ENCODE results near the gene CPPED1.

The CPPED1 gene

GRCh38 chr16:12675046-12675445, 128.6 kb downstream of the CPPED1 start:
- Histone ChIP-seq H3K9ac (ENCODE audit: low read length) (no peak overlapping the region), H3K27ac (ENCODE audit: low read length) (no peak overlapping the region), H3K9me3 (ENCODE audit: control insufficient read depth, low read depth, low read length) (no peaks in the 10 kb centered on the region), H3K4me1 (ENCODE audit: control insufficient read depth, low read depth, low read length) (no peaks in the 10 kb centered on the region), H3K36me3 (ENCODE audit: control insufficient read depth, low read depth, low read length) (no peaks in the 10 kb centered on the region), H3K27me3 (ENCODE audit: control insufficient read depth, insufficient read depth, low read length) (no peaks in the 10 kb centered on the region), H3K4me3 (ENCODE audit: low read length) (no peak overlapping the region)

DNA sequence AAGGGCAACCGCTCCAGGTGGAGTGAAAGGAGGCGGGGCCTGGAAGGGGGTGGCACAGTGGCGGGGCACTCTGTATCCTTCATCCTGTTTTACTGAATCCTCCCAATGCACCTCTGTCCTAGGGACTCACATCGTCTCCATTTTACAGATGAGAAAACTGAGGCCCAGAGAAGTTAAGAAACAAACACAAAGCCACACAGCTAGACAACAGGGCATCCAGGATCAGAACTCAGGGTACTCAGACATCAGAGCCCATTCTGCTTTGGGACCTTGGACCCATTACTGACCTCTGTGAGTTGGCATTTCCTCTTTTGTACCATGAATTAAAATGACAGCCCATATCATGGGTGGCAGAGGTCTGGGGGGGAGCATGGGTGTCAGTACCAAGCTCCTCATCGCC, 129.2 kb downstream of the CPPED1 start:
- Histone ChIP-seq H3K9ac (ENCODE audit: low read length) (no peak overlapping the region), H3K36me3 (ENCODE audit: control insufficient read depth, low read depth, low read length) (no peaks in the 10 kb centered on the region), H3K27ac (ENCODE audit: low read length) (no peak overlapping the region), H3K27me3 (ENCODE audit: control insufficient read depth, insufficient read depth, low read length) (no peaks in the 10 kb centered on the region), H3K4me1 (ENCODE audit: control insufficient read depth, low read depth, low read length) (no peaks in the 10 kb centered on the region), H3K9me3 (ENCODE audit: control insufficient read depth, low read depth, low read length) (no peaks in the 10 kb centered on the region), H3K4me3 (ENCODE audit: low read length) (no peak overlapping the region)

DNA sequence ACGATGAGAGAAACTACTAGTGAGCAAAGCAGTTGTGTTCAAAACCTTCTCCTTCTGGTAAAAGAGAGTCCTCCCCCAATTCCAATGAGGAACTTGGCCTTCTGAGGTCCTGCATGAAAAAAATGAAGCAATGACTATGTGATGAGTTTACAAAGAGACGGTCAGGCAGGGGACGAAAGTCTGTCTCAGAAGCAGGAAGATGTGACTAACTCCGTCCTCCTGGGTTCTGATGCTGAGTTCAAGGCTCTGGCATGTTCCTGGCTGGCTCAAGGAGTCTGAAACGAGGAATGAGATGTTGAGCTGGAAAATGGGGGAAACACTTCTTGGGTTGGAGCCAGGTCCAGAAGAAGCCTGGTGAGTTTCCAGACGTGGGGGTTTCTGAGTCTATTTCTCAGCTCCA, 129.6 kb downstream of the CPPED1 start:
- H3K27me3 ChIP-seq (ENCODE audit: control insufficient read depth, insufficient read depth, low read length), result no peaks in the 10 kb centered on the region
- no peak overlapping the region for H3K4me3 ChIP-seq (ENCODE audit: low read length)
- H3K4me1 ChIP-seq (ENCODE audit: control insufficient read depth, low read depth, low read length), result no peaks in the 10 kb centered on the region
- H3K27ac ChIP-seq (ENCODE audit: low read length), result no peak overlapping the region
- H3K9ac ChIP-seq (ENCODE audit: low read length), result no peak overlapping the region
- no peaks in the 10 kb centered on the region for H3K36me3 ChIP-seq (ENCODE audit: control insufficient read depth, low read depth, low read length)
- no peaks in the 10 kb centered on the region for H3K9me3 ChIP-seq (ENCODE audit: control insufficient read depth, low read depth, low read length)

DNA sequence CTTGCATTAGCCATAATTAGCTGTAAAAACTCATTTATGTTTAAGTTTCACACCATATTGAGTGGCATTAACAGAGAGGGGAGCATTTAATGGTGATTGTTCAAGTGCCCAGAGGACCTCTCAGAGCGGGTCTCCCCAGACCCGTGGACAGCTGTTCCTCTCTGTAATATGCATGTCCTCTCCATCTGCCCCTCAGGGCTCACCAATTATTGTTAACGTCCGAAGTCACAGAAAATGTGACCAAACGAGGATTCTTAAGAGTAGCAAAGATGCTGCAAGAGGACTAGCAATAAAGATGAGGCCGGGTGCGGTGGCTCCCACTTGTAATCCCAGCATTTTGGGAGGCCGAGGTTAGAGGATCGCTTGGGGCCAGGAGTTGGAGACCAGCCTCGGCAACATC, 130.2 kb downstream of the CPPED1 start:
- Histone ChIP-seq H3K27ac (ENCODE audit: low read length) (no peak overlapping the region), H3K4me3 (ENCODE audit: low read length) (no peak overlapping the region), H3K9me3 (ENCODE audit: control insufficient read depth, low read depth, low read length) (no peaks in the 10 kb centered on the region), H3K27me3 (ENCODE audit: control insufficient read depth, insufficient read depth, low read length) (no peaks in the 10 kb centered on the region), H3K9ac (ENCODE audit: low read length) (no peak overlapping the region), H3K36me3 (ENCODE audit: control insufficient read depth, low read depth, low read length) (no peaks in the 10 kb centered on the region), H3K4me1 (ENCODE audit: control insufficient read depth, low read depth, low read length) (no peaks in the 10 kb centered on the region)

GRCh38 chr16:12672986-12673385, 130.7 kb downstream of the CPPED1 start:
- no peak overlapping the region for H3K9ac ChIP-seq (ENCODE audit: low read length)
- H3K9me3 ChIP-seq (ENCODE audit: control insufficient read depth, low read depth, low read length), result peaks cover under 1% of the 10 kb centered on the region
- H3K36me3 ChIP-seq (ENCODE audit: control insufficient read depth, low read depth, low read length), result no peaks in the 10 kb centered on the region
- no peaks in the 10 kb centered on the region for H3K27me3 ChIP-seq (ENCODE audit: control insufficient read depth, insufficient read depth, low read length)
- no peak overlapping the region for H3K27ac ChIP-seq (ENCODE audit: low read length)
- no peaks in the 10 kb centered on the region for H3K4me1 ChIP-seq (ENCODE audit: control insufficient read depth, low read depth, low read length)
- H3K4me3 ChIP-seq (ENCODE audit: low read length), result no peak overlapping the region

GRCh38 chr16:12669908-12670307, 133.8 kb downstream of the CPPED1 start:
- Histone ChIP-seq H3K9ac (ENCODE audit: low read length) (no peak overlapping the region), H3K36me3 (ENCODE audit: control insufficient read depth, low read depth, low read length) (no peaks in the 10 kb centered on the region), H3K27ac (ENCODE audit: low read length) (no peak overlapping the region), H3K4me3 (ENCODE audit: low read length) (no peak overlapping the region), H3K4me1 (ENCODE audit: control insufficient read depth, low read depth, low read length) (no peaks in the 10 kb centered on the region), H3K9me3 (ENCODE audit: control insufficient read depth, low read depth, low read length) (peaks cover 5% of the 10 kb centered on the region), H3K27me3 (ENCODE audit: control insufficient read depth, insufficient read depth, low read length) (no peaks in the 10 kb centered on the region)

DNA sequence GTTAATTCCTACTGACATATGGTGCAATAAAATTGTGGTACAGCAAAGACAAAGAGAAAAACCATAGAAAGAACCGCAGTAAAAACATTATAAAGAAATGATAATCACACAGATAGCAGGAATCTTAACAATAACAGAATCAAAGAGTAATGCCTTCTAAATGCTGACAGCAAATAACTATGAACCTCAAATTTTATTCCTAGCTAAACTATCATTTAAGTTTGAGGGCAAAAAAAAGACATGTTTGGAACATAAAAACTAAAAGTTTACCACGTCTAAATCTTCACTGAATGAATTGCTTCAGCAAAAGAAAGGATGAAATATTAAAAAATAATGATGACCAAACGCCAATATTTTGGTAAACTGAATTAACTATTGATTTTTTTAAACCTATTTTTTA, 135.8 kb downstream of the CPPED1 start:
- H3K9me3 ChIP-seq (ENCODE audit: control insufficient read depth, low read depth, low read length), result peaks cover 5% of the 10 kb centered on the region
- no peak overlapping the region for H3K9ac ChIP-seq (ENCODE audit: low read length)
- H3K27ac ChIP-seq (ENCODE audit: low read length), result no peak overlapping the region
- H3K27me3 ChIP-seq (ENCODE audit: control insufficient read depth, insufficient read depth, low read length), result no peaks in the 10 kb centered on the region
- no peaks in the 10 kb centered on the region for H3K4me1 ChIP-seq (ENCODE audit: control insufficient read depth, low read depth, low read length)
- H3K36me3 ChIP-seq (ENCODE audit: control insufficient read depth, low read depth, low read length), result no peaks in the 10 kb centered on the region
- H3K4me3 ChIP-seq (ENCODE audit: low read length), result no peak overlapping the region

- Histone ChIP-seq H3K4me1 (ENCODE audit: control insufficient read depth, low read depth, low read length) (no peaks in the 10 kb centered on the region), H3K9me3 (ENCODE audit: control insufficient read depth, low read depth, low read length) (peaks cover 5% of the 10 kb centered on the region), H3K27ac (ENCODE audit: low read length) (no peak overlapping the region), H3K9ac (ENCODE audit: low read length) (no peak overlapping the region), H3K27me3 (ENCODE audit: control insufficient read depth, insufficient read depth, low read length) (no peaks in the 10 kb centered on the region), H3K4me3 (ENCODE audit: low read length) (no peak overlapping the region), H3K36me3 (ENCODE audit: control insufficient read depth, low read depth, low read length) (no peaks in the 10 kb centered on the region)
These were observed 139.4 kb downstream of the CPPED1 start for GRCh38 chr16:12664164-12664733.

DNA sequence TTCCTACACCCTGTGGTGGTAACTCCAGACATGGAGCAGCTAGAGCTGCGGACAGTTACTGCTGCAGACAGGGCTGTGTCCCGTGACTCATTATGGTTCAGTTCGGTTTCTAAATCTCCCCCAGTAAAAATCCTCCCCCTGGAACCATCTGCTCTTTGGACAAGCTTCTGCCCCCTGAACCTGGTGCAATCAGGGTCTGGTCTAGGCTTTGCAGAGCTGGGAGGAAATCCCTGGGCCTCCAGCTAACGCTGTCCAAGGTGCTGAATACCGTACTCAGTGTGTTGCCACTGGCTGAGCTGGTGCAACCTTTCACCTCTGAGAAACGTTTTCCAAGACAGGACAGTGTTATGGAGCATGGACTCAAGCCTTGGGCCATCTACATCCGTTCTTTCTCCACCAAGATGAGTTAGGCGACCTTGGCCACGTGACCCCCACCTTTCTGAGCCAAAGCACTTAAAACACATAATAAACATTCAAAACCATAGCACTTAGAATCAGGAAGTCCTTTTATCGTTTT, 142.0 kb downstream of the CPPED1 start:
- H3K27me3 ChIP-seq (ENCODE audit: control insufficient read depth, insufficient read depth, low read length), result no peaks in the 10 kb centered on the region
- H3K9ac ChIP-seq (ENCODE audit: low read length), result no peak overlapping the region
- no peak overlapping the region for H3K27ac ChIP-seq (ENCODE audit: low read length)
- H3K4me1 ChIP-seq (ENCODE audit: control insufficient read depth, low read depth, low read length), result no peaks in the 10 kb centered on the region
- no peaks in the 10 kb centered on the region for H3K9me3 ChIP-seq (ENCODE audit: control insufficient read depth, low read depth, low read length)
- no peaks in the 10 kb centered on the region for H3K36me3 ChIP-seq (ENCODE audit: control insufficient read depth, low read depth, low read length)
- no peak overlapping the region for H3K4me3 ChIP-seq (ENCODE audit: low read length)

GRCh38 chr16:12659871-12660270, 143.8 kb downstream of the CPPED1 start:
- Histone ChIP-seq H3K9me3 (ENCODE audit: control insufficient read depth, low read depth, low read length) (no peaks in the 10 kb centered on the region), H3K27me3 (ENCODE audit: control insufficient read depth, insufficient read depth, low read length) (no peaks in the 10 kb centered on the region), H3K9ac (ENCODE audit: low read length) (no peak overlapping the region), H3K4me1 (ENCODE audit: control insufficient read depth, low read depth, low read length) (no peaks in the 10 kb centered on the region), H3K27ac (ENCODE audit: low read length) (no peak overlapping the region), H3K36me3 (ENCODE audit: control insufficient read depth, low read depth, low read length) (no peaks in the 10 kb centered on the region), H3K4me3 (ENCODE audit: low read length) (no peak overlapping the region)

- Histone ChIP-seq H3K9ac (ENCODE audit: low read length) (no peak overlapping the region), H3K9me3 (ENCODE audit: control insufficient read depth, low read depth, low read length) (no peaks in the 10 kb centered on the region), H3K4me1 (ENCODE audit: control insufficient read depth, low read depth, low read length) (no peaks in the 10 kb centered on the region), H3K27ac (ENCODE audit: low read length) (no peak overlapping the region), H3K27me3 (ENCODE audit: control insufficient read depth, insufficient read depth, low read length) (no peaks in the 10 kb centered on the region), H3K36me3 (ENCODE audit: control insufficient read depth, low read depth, low read length) (no peaks in the 10 kb centered on the region), H3K4me3 (ENCODE audit: low read length) (no peak overlapping the region)
These were observed 145.2 kb downstream of the CPPED1 start for GRCh38 chr16:12658506-12658905.

DNA sequence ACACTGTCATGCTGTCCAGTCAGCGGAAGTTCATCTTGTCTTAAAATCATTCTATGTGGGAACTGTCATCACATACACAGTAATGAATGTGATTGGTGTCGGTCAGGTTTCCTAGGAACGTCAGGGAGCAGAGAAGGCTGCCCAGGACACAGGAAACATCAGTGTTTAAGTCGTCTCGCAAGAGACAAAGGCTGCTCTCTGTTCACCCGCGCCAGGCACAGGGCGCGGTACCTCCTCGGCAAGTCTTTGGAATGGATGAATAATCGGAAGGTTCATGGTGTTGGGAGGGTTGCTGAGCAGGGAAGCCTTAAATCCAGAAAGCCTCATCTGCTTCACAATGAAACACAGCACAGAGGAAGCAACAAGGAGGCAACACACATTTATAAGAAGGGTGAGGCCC, 148.2 kb downstream of the CPPED1 start:
- H3K9ac ChIP-seq (ENCODE audit: low read length), result no peak overlapping the region
- H3K36me3 ChIP-seq (ENCODE audit: control insufficient read depth, low read depth, low read length), result no peaks in the 10 kb centered on the region
- no peaks in the 10 kb centered on the region for H3K9me3 ChIP-seq (ENCODE audit: control insufficient read depth, low read depth, low read length)
- no peaks in the 10 kb centered on the region for H3K27me3 ChIP-seq (ENCODE audit: control insufficient read depth, insufficient read depth, low read length)
- H3K27ac ChIP-seq (ENCODE audit: low read length), result no peak overlapping the region
- H3K4me1 ChIP-seq (ENCODE audit: control insufficient read depth, low read depth, low read length), result no peaks in the 10 kb centered on the region
- no peak overlapping the region for H3K4me3 ChIP-seq (ENCODE audit: low read length)
